Thoracic aorta (tissue), 2 donors: ENCODE results near the gene CTCFL. TPM values are rescaled to one million over a fixed set of nuclear protein-coding genes. Genes with fewer than 3 reads are reported as not detected.

ENCODE experiments used
- ATAC-seq: fragments of 150-250 bp; one replicate; pipeline ENCODE4 v1.8.0; 2017; ENCODE audit warnings: low read depth; ENCODE audit not compliant: insufficient number of reproducible peaks, low FRiP score
- DNase-seq: peaks from one replicate; pipeline ENCODE4 v3.0.0-alpha.2; 2020; ENCODE audit warnings: low spot score
- H3K27ac ChIP-seq, 2 donors: fragments of 200-600 bp; sonication (generic); 1 replicate in 1 of 2; 2 replicates in 1 of 2; pipeline ENCODE4 v1.5.1; 2016; ENCODE audit warnings: mild to moderate bottlenecking in 2 of 2, moderate library complexity in 2 of 2
- H3K27me3 ChIP-seq: fragments of 200-600 bp; sonication (generic); replicated peaks from 2 replicates; pipeline ENCODE4 v1.6.0; 2016; ENCODE audit warnings: mild to moderate bottlenecking; ENCODE audit not compliant: insufficient read depth
- H3K36me3 ChIP-seq: fragments of 200-600 bp; sonication (generic); one replicate; pipeline ENCODE4 v1.5.1; 2016
- H3K4me1 ChIP-seq, 2 donors: fragments of 200-600 bp; sonication (generic); 1 replicate in 1 of 2; 2 replicates in 1 of 2; pipeline versions ENCODE4 v1.5.1 to v1.6.0; 2016; ENCODE audit warnings: low read depth in 2 of 2, mild to moderate bottlenecking in 1 of 2; ENCODE audit not compliant: control insufficient read depth in 1 of 2
- H3K4me3 ChIP-seq: fragments of 200-600 bp; sonication (generic); 2 replicates; pipeline ENCODE4 v1.5.1; 2016; ENCODE audit warnings: mild to moderate bottlenecking
- H3K9me3 ChIP-seq: fragments of 200-600 bp; sonication (generic); 2 replicates; pipeline ENCODE4 v1.5.1; 2016
- total RNA-seq, 2 donors: library from RNA; depleted of rRNA; stranded (reverse); fragments of >200 nt; gene quantifications; one replicate each; pipeline versions ENCODE4 v1.1.0 to v1.2.3, GENCODE V29; 2016
- TF ChIP-seq, protein P1 (sequence below): fragments of 200-600 bp; sonication (generic); IDR thresholded peaks from one replicate; pipeline ENCODE4 v1.5.1; 2019; ENCODE audit warnings: antibody characterized with exemption

Gene CTCFL
- total RNA-seq, 2 donors from 2014 or later, result not detected

DNA sequence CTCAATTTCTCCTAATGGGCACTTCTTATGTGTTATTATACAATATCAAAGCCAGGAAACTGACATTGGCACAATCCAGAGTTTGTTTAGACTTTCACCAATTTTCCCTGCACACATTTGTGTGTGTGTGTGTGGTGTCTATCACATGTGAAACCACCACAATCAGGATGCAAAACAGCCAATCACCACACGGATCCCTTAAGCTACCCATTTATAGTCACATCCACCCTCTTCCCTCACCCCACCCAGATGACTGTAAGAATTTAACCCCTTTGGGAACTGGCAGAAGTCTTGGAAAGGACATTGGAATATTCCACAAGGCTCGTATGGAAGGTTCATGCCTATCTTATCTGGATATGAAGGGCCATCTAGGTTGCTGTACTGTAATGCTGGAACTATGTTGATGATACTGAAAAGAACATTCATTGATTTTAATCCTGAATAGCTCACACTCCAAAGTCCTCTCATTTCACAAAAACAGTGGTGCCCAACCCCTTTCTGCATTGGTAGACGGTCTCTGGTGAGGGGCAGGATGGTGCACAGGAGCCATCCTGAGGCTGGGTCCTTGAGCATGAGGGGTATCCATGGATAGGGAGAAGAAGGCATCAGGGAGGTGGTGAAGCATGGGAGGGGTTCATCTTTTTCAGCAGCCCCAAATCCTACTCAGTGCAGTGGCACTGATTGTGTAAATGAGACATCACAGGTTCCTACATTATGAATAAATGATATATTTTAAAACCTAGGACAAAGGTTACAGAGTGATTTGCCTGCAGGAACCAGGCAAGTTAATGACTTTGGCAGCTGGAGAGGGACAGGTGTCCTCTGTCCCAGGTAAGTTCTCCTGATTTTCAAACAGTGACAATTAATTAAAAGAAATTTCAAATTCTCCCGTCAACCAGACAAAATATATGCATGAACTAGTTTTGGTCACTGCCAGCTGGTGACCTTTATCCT is 12.1 kb upstream of the CTCFL start:
- H3K9me3 ChIP-seq, result peaks cover 6% of the 10 kb centered on the region
- H3K4me1 ChIP-seq, result no peaks in the 10 kb centered on the region
- no peaks in the 10 kb centered on the region for H3K36me3 ChIP-seq
- H3K27me3 ChIP-seq, result no peaks in the 10 kb centered on the region
- H3K4me3 ChIP-seq, result no peak overlapping the region
- ATAC-seq (no peak), DNase-seq (no peak)
- TF ChIP-seq, protein P1, sequence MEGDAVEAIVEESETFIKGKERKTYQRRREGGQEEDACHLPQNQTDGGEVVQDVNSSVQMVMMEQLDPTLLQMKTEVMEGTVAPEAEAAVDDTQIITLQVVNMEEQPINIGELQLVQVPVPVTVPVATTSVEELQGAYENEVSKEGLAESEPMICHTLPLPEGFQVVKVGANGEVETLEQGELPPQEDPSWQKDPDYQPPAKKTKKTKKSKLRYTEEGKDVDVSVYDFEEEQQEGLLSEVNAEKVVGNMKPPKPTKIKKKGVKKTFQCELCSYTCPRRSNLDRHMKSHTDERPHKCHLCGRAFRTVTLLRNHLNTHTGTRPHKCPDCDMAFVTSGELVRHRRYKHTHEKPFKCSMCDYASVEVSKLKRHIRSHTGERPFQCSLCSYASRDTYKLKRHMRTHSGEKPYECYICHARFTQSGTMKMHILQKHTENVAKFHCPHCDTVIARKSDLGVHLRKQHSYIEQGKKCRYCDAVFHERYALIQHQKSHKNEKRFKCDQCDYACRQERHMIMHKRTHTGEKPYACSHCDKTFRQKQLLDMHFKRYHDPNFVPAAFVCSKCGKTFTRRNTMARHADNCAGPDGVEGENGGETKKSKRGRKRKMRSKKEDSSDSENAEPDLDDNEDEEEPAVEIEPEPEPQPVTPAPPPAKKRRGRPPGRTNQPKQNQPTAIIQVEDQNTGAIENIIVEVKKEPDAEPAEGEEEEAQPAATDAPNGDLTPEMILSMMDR, result no peak
- no peak overlapping the region for H3K27ac ChIP-seq

DNA sequence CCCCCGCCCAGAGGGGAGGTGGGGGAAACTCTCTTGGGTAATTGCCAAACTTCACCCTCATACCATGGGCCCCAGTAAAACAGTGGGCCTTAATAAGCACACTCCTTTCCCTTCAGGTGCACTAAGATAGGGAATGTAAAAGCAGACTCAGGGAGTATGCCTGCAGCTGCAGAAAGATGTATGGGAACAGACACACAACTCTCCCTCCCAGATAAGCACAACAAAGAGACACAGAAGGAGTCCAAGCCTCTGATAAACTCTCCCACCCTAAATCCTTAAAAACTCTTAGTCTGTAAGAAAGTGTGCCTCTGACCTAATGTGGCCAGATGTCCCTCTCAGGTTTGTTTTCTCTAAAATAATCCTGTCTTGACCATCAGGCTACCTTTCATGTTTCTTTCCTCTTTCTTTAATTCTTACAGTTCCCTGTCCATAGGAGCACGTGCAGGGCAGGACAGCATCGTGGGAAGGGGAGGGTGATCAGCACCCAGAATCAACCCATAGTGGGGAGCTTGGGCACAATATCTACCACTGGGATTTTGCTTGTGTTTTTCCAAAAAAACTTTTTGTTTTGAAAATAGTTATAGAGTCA is 11.3 kb upstream of the CTCFL start:
- TF ChIP-seq, protein P1, result no peak
- no peak overlapping the region for H3K27ac ChIP-seq
- ATAC-seq (no peak), DNase-seq (no peak)
- no peaks in the 10 kb centered on the region for H3K4me1 ChIP-seq
- H3K4me3 ChIP-seq, result no peak overlapping the region
- H3K9me3 ChIP-seq, result peaks cover 6% of the 10 kb centered on the region
- no peaks in the 10 kb centered on the region for H3K36me3 ChIP-seq
- H3K27me3 ChIP-seq, result no peaks in the 10 kb centered on the region

- H3K4me1 ChIP-seq, result no peaks in the 10 kb centered on the region
- ATAC-seq (no peak), DNase-seq (no peak)
- peaks cover 6% of the 10 kb centered on the region for H3K9me3 ChIP-seq
- no peak overlapping the region for H3K4me3 ChIP-seq
- no peaks in the 10 kb centered on the region for H3K36me3 ChIP-seq
- no peaks in the 10 kb centered on the region for H3K27me3 ChIP-seq
- no peak overlapping the region for H3K27ac ChIP-seq
- TF ChIP-seq, protein P1, result no peak
Observed at GRCh38 chr20:57535297-57535696, 10.4 kb upstream of the CTCFL start.

- no peak for DNase-seq
- no peak for ATAC-seq
- Histone ChIP-seq H3K9me3 (peaks cover 6% of the 10 kb centered on the region), H3K27ac (no peak overlapping the region), H3K4me3 (no peak overlapping the region), H3K27me3 (no peaks in the 10 kb centered on the region), H3K4me1 (no peaks in the 10 kb centered on the region), H3K36me3 (no peaks in the 10 kb centered on the region)
- TF ChIP-seq, protein P1, result no peak
Observed at GRCh38 chr20:57532104-57532503, 7.2 kb upstream of the CTCFL start.

DNA sequence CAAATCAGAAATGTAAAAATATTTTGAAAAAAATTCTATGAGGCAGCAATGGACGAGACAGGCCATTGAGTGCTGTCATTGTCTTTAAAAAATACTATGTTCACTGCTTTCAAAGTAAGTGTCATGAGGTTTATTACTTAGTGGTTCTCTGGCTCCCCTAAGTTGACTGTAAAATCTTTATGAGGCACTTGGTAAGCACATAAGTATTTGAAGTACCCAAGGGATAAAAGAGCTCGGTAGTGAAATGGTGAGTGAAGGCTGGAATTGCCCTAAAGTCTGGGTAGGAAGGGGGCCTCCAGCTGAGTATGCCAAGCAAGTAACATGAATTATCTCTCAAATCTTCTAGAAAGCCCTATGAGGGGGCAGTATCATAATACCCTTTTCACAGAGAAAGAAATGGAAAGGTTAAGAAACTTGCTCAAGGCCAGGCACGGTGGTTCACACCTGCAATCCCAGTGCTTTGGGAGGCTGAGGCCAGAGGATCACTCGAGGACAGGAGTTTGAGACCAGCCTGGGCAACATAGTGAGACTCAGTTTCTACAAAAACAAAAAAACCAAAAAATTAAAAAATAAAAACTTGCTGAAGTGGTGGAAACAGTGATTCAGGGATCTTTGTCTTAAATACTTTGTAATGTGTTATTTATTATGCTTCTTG is 5.5 kb upstream of the CTCFL start:
- TF ChIP-seq, protein P1, result no peak
- Histone ChIP-seq H3K27ac (no peak overlapping the region), H3K4me3 (no peak overlapping the region), H3K9me3 (peaks cover 6% of the 10 kb centered on the region), H3K4me1 (no peaks in the 10 kb centered on the region), H3K36me3 (no peaks in the 10 kb centered on the region), H3K27me3 (no peaks in the 10 kb centered on the region)
- ATAC-seq (no peak), DNase-seq (no peak)
